Activated naive CD4-positive, alpha-beta T cell treated with anti-CD3 and anti-CD28 coated beads for 36 hours (primary cell): Measurements from ENCODE around the gene SERPINB1. TPM values are rescaled to one million over a fixed set of nuclear protein-coding genes. Genes with fewer than 3 reads are reported as not detected.
A peak's percentile ranks its signal among the peaks of the same experiment; 100 is the strongest.
"Not testable (repeated sequence)": the region's sequence is repeated elsewhere in the genome, so short reads cannot be mapped to it uniquely, and the experiment has no call there.

ENCODE experiments used
- CTCF ChIA-PET: fragments of 350-600 bp; sonication (Branson Sonifier 250); formaldehyde crosslinking; loops from one replicate; lab custom pipeline; 2021; ENCODE audit warnings: antibody characterized with exemption; lab: Charles Lee
- DNase-seq: peaks from one replicate; pipeline ENCODE4 v3.0.0-alpha.2; 2020
- H3K27ac Mint-ChIP-seq: one replicate; pipeline ENCODE4 v1.8.0; 2021; ENCODE audit warnings: mild to moderate bottlenecking, mixed read lengths
- H3K27me3 Mint-ChIP-seq: one replicate; pipeline ENCODE4 v1.8.0; 2021; ENCODE audit warnings: low read depth, mixed read lengths
- H3K36me3 Mint-ChIP-seq: one replicate; pipeline ENCODE4 v1.8.0; 2021; ENCODE audit warnings: low read depth, mixed read lengths
- H3K4me1 Mint-ChIP-seq: one replicate; pipeline ENCODE4 v1.8.0; 2021; ENCODE audit warnings: low read depth, mixed read lengths
- H3K4me3 Mint-ChIP-seq: one replicate; pipeline ENCODE4 v1.8.0; 2021; ENCODE audit warnings: mild to moderate bottlenecking, moderate library complexity, mixed read lengths
- H3K9me3 Mint-ChIP-seq: one replicate; pipeline ENCODE4 v1.8.0; 2021; ENCODE audit warnings: mixed read lengths
- intact Hi-C: fragments of 100-400 bp; cut with micrococcal nuclease; formaldehyde crosslinking; loops from one replicate; pipeline ENCODE4 v1.15.1; 2023
- total RNA-seq, 2 experiments: library from RNA; stranded (reverse); gene quantifications; one replicate each; pipeline ENCODE4 v1.2.3, GENCODE V29; 2021

Gene SERPINB1
- total RNA-seq, 2 experiments from 2014 or later, result 200 to 208 TPM

DNA sequence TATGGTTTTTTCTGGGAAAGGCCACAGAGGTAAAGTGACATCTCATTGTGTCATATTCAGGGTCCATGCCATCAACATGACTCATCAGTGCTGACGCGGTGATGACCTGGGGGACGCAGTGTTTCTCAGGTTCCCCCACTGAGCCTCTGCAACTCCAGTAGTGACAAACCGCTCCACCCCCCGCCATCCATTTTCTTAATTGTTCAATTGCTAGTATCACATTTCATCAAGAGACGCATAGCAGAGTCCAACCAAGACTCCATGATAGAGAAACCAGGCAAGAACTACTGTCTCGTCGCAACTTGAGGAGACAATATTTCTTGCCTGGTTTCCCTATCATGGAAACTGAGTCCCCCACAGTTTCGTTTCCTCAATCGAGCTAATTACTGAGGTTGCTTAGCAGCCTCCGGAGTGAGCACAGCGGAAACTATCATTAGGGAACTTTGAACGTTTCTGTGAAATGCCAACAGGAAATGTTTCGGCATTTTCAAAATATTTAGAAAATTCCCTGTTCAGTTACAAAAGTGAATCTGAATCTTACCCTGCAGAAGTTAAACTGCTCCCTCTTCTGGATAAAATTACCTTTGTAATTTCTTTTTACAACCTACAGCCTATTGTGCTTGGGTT, 12.2 kb upstream of the SERPINB1 start:
- Mint-ChIP-seq H3K27ac (peak overlapping the region; percentile 100), H3K9me3 (peaks cover 5% of the 10 kb centered on the region), H3K36me3 (peaks cover 2% of the 10 kb centered on the region), H3K4me1 (peaks cover 64% of the 10 kb centered on the region), H3K4me3 (peak overlapping the region; percentile 59), H3K27me3 (no peaks in the 10 kb centered on the region)
- intact Hi-C loops, result loop anchor here (1.0 kb wide), 2 partner anchors 8 to 63 kb away; no protein-coding TSS in a partner anchor
- peak; percentile 96 for DNase-seq
- CTCF ChIA-PET, result interaction anchor here (1.1 to 3.3 kb wide), 5 partner anchors 8 to 82 kb away, joined by 3 to 26 read pairs (median 6); no protein-coding TSS in a partner anchor

DNA sequence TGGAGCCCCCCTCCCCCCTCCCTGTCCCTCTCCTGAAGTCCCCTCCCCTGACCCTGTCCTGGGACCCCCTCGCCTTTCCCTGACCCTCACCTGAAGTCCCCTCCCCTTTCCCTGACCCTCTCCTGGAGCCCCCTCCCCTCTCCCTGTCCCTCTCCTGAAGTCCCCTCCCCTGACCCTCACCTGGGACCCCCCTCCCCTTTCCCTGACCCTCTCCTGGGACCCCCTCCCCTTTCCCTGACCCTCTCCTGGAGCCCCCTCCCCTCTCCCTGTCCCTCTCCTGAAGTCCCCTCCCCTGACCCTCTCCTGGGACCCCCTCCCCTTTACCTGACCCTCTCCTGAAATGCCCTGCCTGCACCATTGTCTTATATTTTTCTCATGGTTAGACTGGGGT, 11.7 kb upstream of the SERPINB1 start:
- H3K4me3 Mint-ChIP-seq, result peak overlapping the region; percentile 59
- intact Hi-C loops, H3K9me3 Mint-ChIP-seq, H3K36me3 Mint-ChIP-seq, DNase-seq, H3K27me3 Mint-ChIP-seq: not testable (repeated sequence)
- peak overlapping the region; percentile 100 for H3K27ac Mint-ChIP-seq
- peaks cover 68% of the 10 kb centered on the region for H3K4me1 Mint-ChIP-seq
- CTCF ChIA-PET, result interaction anchor here (1.5 to 3.3 kb wide), 4 partner anchors 7 to 83 kb away, joined by 3 to 26 read pairs (median 6); no protein-coding TSS in a partner anchor

DNA sequence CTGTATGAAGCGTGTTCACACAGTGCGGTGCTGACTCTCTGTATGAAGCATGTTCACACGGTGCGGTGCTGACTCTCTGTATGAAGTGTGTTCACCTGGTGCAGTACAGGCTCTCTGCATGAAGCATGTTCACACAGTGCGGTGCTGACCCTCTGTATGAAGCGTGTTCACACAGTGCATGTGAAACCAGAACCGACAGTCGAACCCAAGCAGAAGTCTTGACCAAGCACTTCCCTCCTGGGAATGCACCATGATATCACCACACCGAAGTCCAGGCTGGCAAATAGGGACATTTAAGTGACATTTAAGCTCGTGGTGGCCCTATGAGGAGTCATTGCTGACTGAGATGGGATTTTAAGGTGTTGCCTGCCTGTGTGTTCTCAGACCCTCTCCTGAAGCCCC, 11.3 kb upstream of the SERPINB1 start:
- peak overlapping the region; percentile 100 for H3K27ac Mint-ChIP-seq
- H3K4me3 Mint-ChIP-seq, result no peak overlapping the region
- CTCF ChIA-PET, result interaction anchor here (1.7 kb wide), 1 partner anchor 83 kb away, joined by 6 read pairs; no protein-coding TSS in a partner anchor
- peak; percentile 23 for DNase-seq
- H3K4me1 Mint-ChIP-seq, result peaks cover 71% of the 10 kb centered on the region
- no peaks in the 10 kb centered on the region for H3K27me3 Mint-ChIP-seq
- H3K9me3 Mint-ChIP-seq, result peaks cover 5% of the 10 kb centered on the region
- intact Hi-C loops, result no loop called here
- peaks cover 2% of the 10 kb centered on the region for H3K36me3 Mint-ChIP-seq

DNA sequence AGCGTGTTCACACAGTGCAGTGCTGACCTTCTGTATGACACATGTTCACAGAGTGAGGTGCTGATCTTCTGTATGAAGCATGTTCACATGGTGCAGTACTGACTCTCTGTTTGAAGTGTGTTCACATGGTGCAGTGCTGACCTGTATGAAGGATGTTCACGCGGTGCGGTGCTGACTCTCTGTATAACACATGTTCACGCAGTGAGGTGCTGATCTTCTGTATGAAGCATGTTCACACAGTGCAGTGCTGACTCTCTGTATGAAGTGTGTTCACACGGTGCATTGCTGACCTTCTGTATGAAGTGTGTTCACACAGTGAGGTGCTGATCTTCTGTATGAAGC, 10.8 kb upstream of the SERPINB1 start:
- Mint-ChIP-seq H3K27ac (peak overlapping the region; percentile 100), H3K4me3 (no peak overlapping the region), H3K36me3 (peaks cover 2% of the 10 kb centered on the region), H3K27me3 (no peaks in the 10 kb centered on the region), H3K9me3 (peaks cover 5% of the 10 kb centered on the region), H3K4me1 (peaks cover 69% of the 10 kb centered on the region)
- intact Hi-C loops, result no loop called here
- CTCF ChIA-PET, result interaction anchor here (1.7 kb wide), 1 partner anchor 84 kb away, joined by 6 read pairs; no protein-coding TSS in a partner anchor
- no peak for DNase-seq

DNA sequence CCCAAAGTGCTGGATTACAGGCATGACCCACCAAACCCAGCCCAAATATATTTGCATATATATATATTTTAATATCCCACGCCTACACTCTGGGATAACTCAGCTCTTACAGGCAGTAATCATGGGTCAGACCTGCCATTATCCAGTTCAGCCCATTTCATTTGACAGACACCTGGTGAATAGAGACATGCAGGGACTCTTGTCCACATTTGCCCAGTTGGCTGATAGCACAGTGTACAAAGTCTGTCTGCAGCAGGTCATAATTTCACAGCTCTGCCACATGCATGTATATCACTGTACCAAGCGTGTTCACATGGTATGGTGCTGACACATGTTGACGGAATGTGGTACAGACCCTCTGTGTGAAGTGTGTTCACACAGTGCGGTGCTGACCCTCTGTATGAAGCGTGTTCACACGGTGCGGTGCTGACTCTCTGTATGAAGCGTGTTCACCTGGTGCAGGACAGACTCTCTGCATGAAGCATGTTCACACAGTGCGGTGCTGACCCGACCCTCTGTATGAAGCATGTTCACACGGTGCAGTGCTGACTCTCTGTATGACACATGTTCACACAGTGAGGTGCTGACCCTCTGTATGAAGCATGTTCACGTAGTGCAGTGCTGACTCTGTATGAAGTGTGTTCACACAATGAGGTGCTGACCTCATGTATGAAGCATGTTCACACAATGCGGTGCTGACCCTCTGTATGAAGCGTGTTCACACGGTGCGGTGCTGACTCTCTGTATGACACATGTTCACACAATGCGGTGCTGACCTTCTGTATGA, 10.3 kb upstream of the SERPINB1 start:
- CTCF ChIA-PET, result interaction anchor here (0.6 to 11.3 kb wide), 3 partner anchors 81 to 534 kb away, joined by 3 to 177 read pairs (median 4); no protein-coding TSS in a partner anchor
- intact Hi-C loops, result no loop called here
- Mint-ChIP-seq H3K4me3 (no peak overlapping the region), H3K36me3 (peaks cover 2% of the 10 kb centered on the region), H3K4me1 (peaks cover 67% of the 10 kb centered on the region), H3K27ac (no peak overlapping the region), H3K27me3 (no peaks in the 10 kb centered on the region), H3K9me3 (peaks cover 5% of the 10 kb centered on the region)
- no peak for DNase-seq

DNA sequence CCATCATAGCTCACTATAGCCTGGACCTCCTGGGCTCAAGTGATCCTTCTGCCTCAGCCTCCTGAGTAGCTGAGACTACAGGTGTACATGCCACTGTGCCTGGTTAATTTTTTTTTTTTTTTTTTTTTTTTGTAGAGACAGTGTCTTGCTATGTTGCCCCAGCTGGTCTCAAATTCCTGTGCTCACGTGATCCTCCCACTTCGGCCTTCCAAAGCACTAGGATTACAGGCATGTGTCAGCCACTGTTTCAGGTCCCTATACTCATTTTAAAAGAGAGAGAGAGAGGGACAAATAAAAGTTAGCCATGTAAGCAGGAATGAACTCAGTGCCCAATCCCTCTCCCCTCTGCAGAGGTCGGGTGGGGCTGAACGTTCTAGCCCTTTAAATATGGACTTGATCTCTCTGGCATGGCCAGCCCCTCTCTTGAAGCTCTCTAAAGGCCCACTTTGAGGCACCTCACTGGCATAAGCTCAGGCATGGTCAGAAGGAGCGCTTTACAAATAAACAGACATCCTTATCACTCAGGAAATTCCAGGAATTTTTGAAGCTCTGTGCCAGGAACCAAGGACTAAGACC, 9.0 kb upstream of the SERPINB1 start:
- peaks cover 2% of the 10 kb centered on the region for H3K36me3 Mint-ChIP-seq
- intact Hi-C loops, result no loop called here
- CTCF ChIA-PET, result interaction anchor here (0.7 to 11.3 kb wide), 8 partner anchors 9 to 112 kb away, joined by 3 to 177 read pairs (median 5); partner anchors contain the start of gene SERPINB1
- peak overlapping the region; percentile 19 for H3K27ac Mint-ChIP-seq
- no peaks in the 10 kb centered on the region for H3K27me3 Mint-ChIP-seq
- H3K4me1 Mint-ChIP-seq, result peaks cover 61% of the 10 kb centered on the region
- H3K4me3 Mint-ChIP-seq, result no peak overlapping the region
- H3K9me3 Mint-ChIP-seq, result peaks cover 5% of the 10 kb centered on the region
- DNase-seq, result no peak

DNA sequence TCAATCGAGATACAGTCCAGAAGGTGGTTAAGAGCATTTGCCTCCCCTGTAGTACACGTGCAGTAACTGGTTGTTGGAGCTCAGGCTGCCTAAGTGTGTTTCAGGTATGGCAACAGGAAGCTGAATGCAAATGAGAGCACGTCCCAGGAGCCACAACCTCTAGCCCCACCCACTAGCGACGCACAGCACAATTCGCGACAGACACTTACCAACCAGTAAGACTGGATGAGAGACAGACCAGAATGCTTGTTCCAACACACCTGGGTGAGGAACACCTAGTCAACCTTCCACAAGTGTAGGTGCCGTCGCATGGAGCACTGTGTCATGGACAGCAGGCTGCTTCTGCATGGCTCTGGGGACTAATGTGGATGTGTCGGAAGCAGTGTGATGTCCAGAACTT, 7.2 kb upstream of the SERPINB1 start:
- intact Hi-C loops, result no loop called here
- H3K4me1 Mint-ChIP-seq, result peaks cover 51% of the 10 kb centered on the region
- CTCF ChIA-PET, result interaction anchor here (0.6 to 11.3 kb wide), 6 partner anchors 51 to 174 kb away, joined by 3 to 177 read pairs (median 5); no protein-coding TSS in a partner anchor
- H3K9me3 Mint-ChIP-seq, result peaks cover 5% of the 10 kb centered on the region
- peaks cover 2% of the 10 kb centered on the region for H3K36me3 Mint-ChIP-seq
- H3K27ac Mint-ChIP-seq, result peak overlapping the region; percentile 84
- DNase-seq, result peak; percentile 89
- no peaks in the 10 kb centered on the region for H3K27me3 Mint-ChIP-seq
- H3K4me3 Mint-ChIP-seq, result peak overlapping the region; percentile 63

DNA sequence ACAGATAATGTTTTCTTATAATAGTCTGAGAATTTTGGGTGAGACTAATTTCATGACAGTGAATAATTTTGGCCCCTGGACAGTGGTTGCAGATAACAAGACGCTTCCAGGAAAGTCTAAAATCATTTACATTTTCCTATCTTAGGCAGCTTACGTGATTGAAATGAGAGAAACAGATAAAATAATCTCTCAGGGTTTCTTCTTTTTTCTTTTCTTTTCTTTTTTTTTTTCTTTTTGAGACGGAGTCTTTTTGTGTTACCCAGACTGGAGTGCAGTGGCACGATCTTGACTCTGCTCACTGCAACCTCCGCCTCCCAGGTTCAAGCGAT, 4.2 kb upstream of the SERPINB1 start:
- no peak for DNase-seq
- intact Hi-C loops, result loop anchor here (1.0 to 2.0 kb wide), 9 partner anchors 8 to 221 kb away; no protein-coding TSS in a partner anchor
- Mint-ChIP-seq H3K4me1 (peaks cover 58% of the 10 kb centered on the region), H3K9me3 (peaks cover 4% of the 10 kb centered on the region), H3K4me3 (peak overlapping the region; percentile 74), H3K36me3 (peaks cover 6% of the 10 kb centered on the region), H3K27ac (peak overlapping the region; percentile 77), H3K27me3 (no peaks in the 10 kb centered on the region)
- CTCF ChIA-PET, result interaction anchor here (0.7 to 11.3 kb wide), 31 partner anchors 8 to 579 kb away, joined by 3 to 177 read pairs (median 6); partner anchors contain the start of gene SERPINB9

DNA sequence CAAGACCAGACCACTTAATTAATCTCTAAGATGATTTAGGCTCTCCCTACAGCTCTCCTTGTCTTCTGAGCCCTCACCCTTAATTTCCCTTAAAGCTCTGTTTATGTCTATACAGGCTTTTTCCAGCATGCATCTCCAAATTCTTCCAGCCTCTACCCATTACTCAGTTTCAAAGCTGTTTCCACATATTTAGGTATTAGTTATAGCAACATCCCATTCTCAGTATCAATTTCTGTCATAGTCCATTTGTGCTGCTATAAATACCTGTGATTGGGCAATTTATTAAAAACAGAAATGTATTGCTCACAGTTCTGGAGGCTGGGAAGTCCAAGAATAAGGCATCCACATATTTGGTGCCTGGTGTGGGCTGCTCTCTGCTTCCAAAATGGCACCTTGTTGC, 2.3 kb upstream of the SERPINB1 start:
- Mint-ChIP-seq H3K4me1 (peaks cover 70% of the 10 kb centered on the region), H3K4me3 (no peak overlapping the region)

DNA sequence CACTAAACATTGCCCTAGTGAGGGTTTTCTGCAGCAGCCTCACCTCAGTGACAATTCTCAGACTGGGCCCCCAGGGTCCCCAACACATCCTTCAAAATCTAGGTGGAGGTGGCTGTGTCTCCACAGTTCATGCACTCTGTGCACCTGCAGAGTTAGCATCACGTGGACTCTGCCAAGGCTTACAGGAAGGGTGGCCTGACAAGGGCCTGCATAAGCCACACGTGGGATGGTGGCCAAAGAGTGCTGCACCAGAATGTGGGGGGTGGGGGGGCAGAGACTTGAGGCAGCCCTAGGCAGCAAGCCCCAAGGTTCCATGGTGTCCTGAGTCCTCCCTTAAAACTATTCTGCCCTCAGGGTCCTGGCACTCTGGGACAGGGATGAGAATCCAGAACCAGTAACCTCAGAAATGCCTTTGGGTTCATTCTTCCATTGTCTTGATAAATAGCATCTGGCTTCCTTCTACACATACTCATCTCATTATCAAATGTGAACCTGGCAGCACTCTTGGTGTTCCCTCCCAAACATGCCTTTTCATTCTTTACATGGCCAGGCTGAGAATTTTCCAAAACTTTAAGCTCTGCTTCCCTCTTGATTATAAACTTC, 1.6 kb upstream of the SERPINB1 start:
- no peaks in the 10 kb centered on the region for H3K27me3 Mint-ChIP-seq
- H3K4me3 Mint-ChIP-seq, result no peak overlapping the region
- intact Hi-C loops, result loop anchor here (2.0 kb wide), 1 partner anchor 14 kb away; no protein-coding TSS in a partner anchor
- H3K9me3 Mint-ChIP-seq, result peaks cover 2% of the 10 kb centered on the region
- CTCF ChIA-PET, result interaction anchor here (4.2 to 11.3 kb wide), 3 partner anchors 52 to 90 kb away, joined by 44 to 177 read pairs (median 63); no protein-coding TSS in a partner anchor
- no peak for DNase-seq
- H3K27ac Mint-ChIP-seq, result peak overlapping the region; percentile 87
- H3K36me3 Mint-ChIP-seq, result peaks cover 25% of the 10 kb centered on the region
- peaks cover 65% of the 10 kb centered on the region for H3K4me1 Mint-ChIP-seq

More for the DNA sequence above, 2.3 kb upstream of the SERPINB1 start:
- CTCF ChIA-PET, result interaction anchor here (4.7 to 11.3 kb wide), 2 partner anchors 67 to 89 kb away, joined by 63 to 177 read pairs; no protein-coding TSS in a partner anchor
- no peak for DNase-seq
- intact Hi-C loops, result no loop called here
- Mint-ChIP-seq H3K9me3 (peaks cover 3% of the 10 kb centered on the region), H3K36me3 (peaks cover 23% of the 10 kb centered on the region), H3K27me3 (no peaks in the 10 kb centered on the region), H3K27ac (peak overlapping the region; percentile 17)

DNA sequence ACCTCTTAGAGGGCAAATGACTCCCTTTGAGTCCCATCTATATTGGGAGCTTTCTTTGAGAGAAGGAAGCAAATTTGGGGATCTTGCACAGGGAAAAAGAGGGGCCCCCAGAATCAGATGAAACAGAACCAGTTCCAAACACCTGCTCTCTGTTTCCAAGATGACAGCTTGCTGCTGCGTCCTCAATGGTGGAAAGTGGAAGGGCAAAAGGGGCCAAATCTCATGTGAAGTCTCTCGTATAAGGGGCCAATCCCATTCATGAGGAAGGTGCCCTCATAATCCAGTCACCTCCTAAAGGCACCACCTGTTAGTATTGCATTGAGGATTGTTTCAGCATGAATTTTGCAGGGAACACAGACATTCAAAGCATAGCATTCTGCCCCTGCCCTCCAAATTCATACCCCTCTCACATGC, 483 bp upstream of the SERPINB1 start:
- Mint-ChIP-seq H3K4me1 (peaks cover 63% of the 10 kb centered on the region), H3K9me3 (peaks cover 2% of the 10 kb centered on the region), H3K27ac (peak overlapping the region; percentile 87), H3K36me3 (peaks cover 34% of the 10 kb centered on the region), H3K4me3 (peak overlapping the region; percentile 81), H3K27me3 (no peaks in the 10 kb centered on the region)
- CTCF ChIA-PET, result interaction anchor here (0.6 to 11.3 kb wide), 13 partner anchors 8 to 147 kb away, joined by 3 to 177 read pairs (median 6); no protein-coding TSS in a partner anchor
- intact Hi-C loops, result loop anchor here (1.0 to 2.0 kb wide), 2 partner anchors 15 to 98 kb away; no protein-coding TSS in a partner anchor
- DNase-seq, result no peak
